ENCODE data around the gene SLC23A2. TPM values are rescaled to one million over a fixed set of nuclear protein-coding genes. Genes with fewer than 3 reads are reported as not detected.

The SLC23A2 gene
- 14.0 and 14.2 TPM in 2 replicates for polyA plus RNA-seq (2012; rRNA removed)
- polyA plus RNA-seq (2012; cell fraction: cytosol; rRNA removed): 11.1 and 13.5 TPM in 2 replicates
- 21.5 and 25.3 TPM in 2 replicates for polyA plus RNA-seq (2012; cell fraction: nucleus; rRNA removed)

DNA sequence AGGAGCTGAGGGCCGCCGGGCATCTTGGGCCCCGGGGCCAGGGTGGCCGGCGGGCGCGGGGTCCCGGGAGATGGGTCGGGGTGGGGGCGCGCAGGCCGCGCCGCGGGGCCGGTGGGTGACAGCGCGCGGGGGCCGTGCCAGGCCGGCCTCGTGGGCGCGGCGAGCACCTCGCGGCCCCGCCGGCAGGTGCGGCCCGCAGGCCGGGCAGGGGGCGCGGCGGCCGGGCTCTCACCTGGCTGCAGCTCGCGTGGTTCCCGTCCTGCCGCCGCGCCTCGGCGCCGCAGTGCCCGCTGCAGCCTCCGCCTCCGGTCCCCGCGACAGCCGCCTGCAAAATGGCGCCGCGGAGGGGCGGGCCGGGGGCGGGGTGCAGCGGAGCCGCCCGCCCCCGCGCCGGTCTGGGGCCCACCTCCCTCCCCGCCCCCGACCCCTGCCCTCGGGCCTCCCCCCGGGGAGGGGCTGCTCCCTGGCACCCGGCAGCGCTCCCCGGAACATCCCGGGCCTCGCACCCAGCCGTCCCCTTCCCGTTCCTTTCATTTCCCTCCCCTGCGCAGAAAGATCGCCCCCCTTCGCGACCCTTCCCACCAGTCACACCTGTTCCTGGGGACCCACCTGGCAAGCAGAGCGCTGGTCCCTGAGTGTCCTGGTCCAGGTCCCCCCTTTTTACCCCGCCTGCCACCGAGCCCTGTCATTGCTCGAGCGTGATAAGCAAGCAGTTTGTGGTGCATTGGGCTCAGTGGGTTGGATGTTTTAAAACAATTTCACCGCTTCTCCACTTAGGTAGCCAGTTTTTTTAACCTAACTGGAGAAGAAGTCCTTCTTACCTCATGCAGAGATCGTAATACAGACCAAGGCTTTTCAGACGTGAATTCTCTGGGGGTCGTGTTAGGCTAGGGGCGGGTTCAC lies at the start of gene SLC23A2:
SLC23A2 (minus strand) TSS at position 337 of the 903 bp plus-strand sequence. CDS start 68,948 bp downstream, outside the sequence.
- no peaks in the 10 kb centered on the region for H3K27me3 ChIP-seq (ENCODE audit: insufficient read depth)
- TF ChIP-seq YY1 (IDR thresholded peaks at IDR 0.05; ENCODE audit: low read depth) (peak; percentile 61; the same call in 1 of the 2 replicates), FOXJ3 (CRISPR knock-in tag; IDR thresholded peaks at IDR 0.05) (no peak), RCOR1 (IDR thresholded peaks at IDR 0.05; ENCODE audit: low read length) (no peak)
- TF ChIP-seq, protein P1, sequence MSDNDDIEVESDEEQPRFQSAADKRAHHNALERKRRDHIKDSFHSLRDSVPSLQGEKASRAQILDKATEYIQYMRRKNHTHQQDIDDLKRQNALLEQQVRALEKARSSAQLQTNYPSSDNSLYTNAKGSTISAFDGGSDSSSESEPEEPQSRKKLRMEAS (IDR thresholded peaks at IDR 0.05; ENCODE audit: low read depth): no peak
- TF ChIP-seq, protein P2, sequence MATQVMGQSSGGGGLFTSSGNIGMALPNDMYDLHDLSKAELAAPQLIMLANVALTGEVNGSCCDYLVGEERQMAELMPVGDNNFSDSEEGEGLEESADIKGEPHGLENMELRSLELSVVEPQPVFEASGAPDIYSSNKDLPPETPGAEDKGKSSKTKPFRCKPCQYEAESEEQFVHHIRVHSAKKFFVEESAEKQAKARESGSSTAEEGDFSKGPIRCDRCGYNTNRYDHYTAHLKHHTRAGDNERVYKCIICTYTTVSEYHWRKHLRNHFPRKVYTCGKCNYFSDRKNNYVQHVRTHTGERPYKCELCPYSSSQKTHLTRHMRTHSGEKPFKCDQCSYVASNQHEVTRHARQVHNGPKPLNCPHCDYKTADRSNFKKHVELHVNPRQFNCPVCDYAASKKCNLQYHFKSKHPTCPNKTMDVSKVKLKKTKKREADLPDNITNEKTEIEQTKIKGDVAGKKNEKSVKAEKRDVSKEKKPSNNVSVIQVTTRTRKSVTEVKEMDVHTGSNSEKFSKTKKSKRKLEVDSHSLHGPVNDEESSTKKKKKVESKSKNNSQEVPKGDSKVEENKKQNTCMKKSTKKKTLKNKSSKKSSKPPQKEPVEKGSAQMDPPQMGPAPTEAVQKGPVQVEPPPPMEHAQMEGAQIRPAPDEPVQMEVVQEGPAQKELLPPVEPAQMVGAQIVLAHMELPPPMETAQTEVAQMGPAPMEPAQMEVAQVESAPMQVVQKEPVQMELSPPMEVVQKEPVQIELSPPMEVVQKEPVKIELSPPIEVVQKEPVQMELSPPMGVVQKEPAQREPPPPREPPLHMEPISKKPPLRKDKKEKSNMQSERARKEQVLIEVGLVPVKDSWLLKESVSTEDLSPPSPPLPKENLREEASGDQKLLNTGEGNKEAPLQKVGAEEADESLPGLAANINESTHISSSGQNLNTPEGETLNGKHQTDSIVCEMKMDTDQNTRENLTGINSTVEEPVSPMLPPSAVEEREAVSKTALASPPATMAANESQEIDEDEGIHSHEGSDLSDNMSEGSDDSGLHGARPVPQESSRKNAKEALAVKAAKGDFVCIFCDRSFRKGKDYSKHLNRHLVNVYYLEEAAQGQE (IDR thresholded peaks at IDR 0.05; ENCODE audit: low read depth, low read length): no peak
- H3K9ac ChIP-seq: peak within 1 kb of the TSS; percentile 62
- no peak within 1 kb of the TSS; a peak in 1 of 4 replicates for H3K27ac ChIP-seq (ENCODE audit: low read depth in 2 of 2, low read length in 1 of 2)
- peak within 1 kb of the TSS; percentile 99 for H3K4me2 ChIP-seq
- H3K4me1 ChIP-seq (ENCODE audit: control insufficient read depth in 1 of 2, insufficient read depth in 2 of 2, low read depth in 1 of 2, low read length in 1 of 2): peaks cover 0 to 18% of the 10 kb centered on the region in 2 experiments; a peak in 2 of 4 replicates
- ChIA-PET POLR2A (no interaction called here), CTCF (no interaction called here)
- H3F3A ChIP-seq (replicated peaks; ENCODE audit: insufficient read depth): no peaks in the 10 kb centered on the region
- 6% methylated on average over 34 of the region's 88 CpGs for WGBS (ENCODE audit: low lambda C conversion rate)
- peak; percentile 94 for DNase-seq
- no peaks in the 10 kb centered on the region for H4K20me1 ChIP-seq (ENCODE audit: insufficient read depth)
- peak within 1 kb of the TSS; percentile 70 to 80 for H3K4me3 ChIP-seq (ENCODE audit: low read depth in 2 of 2, low read length in 1 of 2)
- peak within 1 kb of the TSS; percentile 100 for H2AFZ ChIP-seq (ENCODE audit: low read depth)
- no peaks in the 10 kb centered on the region for H3K36me3 ChIP-seq (replicated peaks in 1 of 2; ENCODE audit: control insufficient read depth in 1 of 2, insufficient read depth in 2 of 2, low read length in 1 of 2)
- peaks cover 38% of the 10 kb centered on the region for H3K79me2 ChIP-seq (ENCODE audit: insufficient read depth)
- H3K9me2 ChIP-seq: no peaks in the 10 kb centered on the region
- no peaks in the 10 kb centered on the region for H3K9me3 ChIP-seq

DNA sequence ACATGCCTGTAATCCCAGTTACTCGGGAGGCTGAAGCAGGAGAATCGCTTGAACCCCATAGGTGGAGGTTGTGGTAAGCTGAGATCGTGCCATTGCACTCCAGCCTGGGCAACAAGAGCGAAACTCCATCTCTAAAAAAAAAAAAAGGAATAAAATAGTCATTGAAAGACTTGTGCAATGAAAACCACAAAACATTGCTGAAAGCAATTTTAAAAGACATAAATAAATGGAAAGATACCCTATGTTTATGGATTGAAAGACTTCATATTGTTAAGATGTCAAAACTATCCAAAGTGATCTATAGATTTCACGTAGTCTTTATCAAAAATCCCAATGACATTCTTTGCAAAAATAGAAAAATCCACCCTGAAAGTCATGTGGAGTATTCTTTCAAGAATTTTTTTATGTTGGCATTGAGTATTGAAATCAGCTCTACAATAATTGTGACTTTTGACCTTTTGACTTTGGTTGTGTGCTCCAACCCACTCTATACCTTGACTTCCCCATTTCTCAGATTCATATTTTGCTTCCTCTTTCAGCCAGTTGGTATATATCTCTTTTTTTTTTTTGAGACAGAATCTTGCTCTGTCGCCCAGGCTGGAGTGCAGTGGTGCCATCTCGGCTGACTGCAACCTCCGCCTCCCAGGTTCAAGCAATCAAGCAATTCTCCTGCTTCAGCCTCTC lies 45.5 kb upstream of the SLC23A2 start:
- WGBS (ENCODE audit: low lambda C conversion rate): 79% methylated on average over 8 of the region's 8 CpGs
- ChIA-PET POLR2A (no interaction called here), CTCF (no interaction called here)

More for the DNA sequence above, 45.5 kb upstream of the SLC23A2 start:
- H3F3A ChIP-seq (replicated peaks; ENCODE audit: insufficient read depth): no peaks in the 10 kb centered on the region
- no peak for DNase-seq
- no peaks in the 10 kb centered on the region for H3K27me3 ChIP-seq (ENCODE audit: insufficient read depth)
- no peaks in the 10 kb centered on the region for H3K4me1 ChIP-seq (ENCODE audit: control insufficient read depth in 1 of 2, insufficient read depth in 2 of 2, low read depth in 1 of 2, low read length in 1 of 2)
- H3K9me3 ChIP-seq: no peaks in the 10 kb centered on the region
- H4K20me1 ChIP-seq (ENCODE audit: insufficient read depth): no peaks in the 10 kb centered on the region
- no peaks in the 10 kb centered on the region for H3K79me2 ChIP-seq (ENCODE audit: insufficient read depth)
- H3K36me3 ChIP-seq (replicated peaks in 1 of 2; ENCODE audit: control insufficient read depth in 1 of 2, insufficient read depth in 2 of 2, low read length in 1 of 2): no peaks in the 10 kb centered on the region
- no peak overlapping the region for H3K4me3 ChIP-seq (ENCODE audit: low read depth in 2 of 2, low read length in 1 of 2)
- no peaks in the 10 kb centered on the region for H3K9me2 ChIP-seq
- H3K9ac ChIP-seq: no peak overlapping the region
- H2AFZ ChIP-seq (ENCODE audit: low read depth): no peak overlapping the region
- H3K27ac ChIP-seq (ENCODE audit: low read depth in 2 of 2, low read length in 1 of 2): no peak overlapping the region
- no peak overlapping the region for H3K4me2 ChIP-seq
- TF ChIP-seq GATA2 (CRISPR knock-in tag; IDR thresholded peaks at IDR 0.05) (no peak), JUND (IDR thresholded peaks at IDR 0.05) (no peak), EZH2phosphoT487 (IDR thresholded peaks at IDR 0.05; ENCODE audit: borderline replicate concordance, low read depth) (no peak), RXRA (IDR thresholded peaks at IDR 0.05; ENCODE audit: borderline replicate concordance, low read depth) (no peak), YY1 (IDR thresholded peaks at IDR 0.05; ENCODE audit: low read depth) (no peak), RCOR1 (IDR thresholded peaks at IDR 0.05; ENCODE audit: low read length) (no peak), RAD21 (IDR thresholded peaks at IDR 0.05; ENCODE audit: low read length) (no peak)
- TF ChIP-seq, protein P3, sequence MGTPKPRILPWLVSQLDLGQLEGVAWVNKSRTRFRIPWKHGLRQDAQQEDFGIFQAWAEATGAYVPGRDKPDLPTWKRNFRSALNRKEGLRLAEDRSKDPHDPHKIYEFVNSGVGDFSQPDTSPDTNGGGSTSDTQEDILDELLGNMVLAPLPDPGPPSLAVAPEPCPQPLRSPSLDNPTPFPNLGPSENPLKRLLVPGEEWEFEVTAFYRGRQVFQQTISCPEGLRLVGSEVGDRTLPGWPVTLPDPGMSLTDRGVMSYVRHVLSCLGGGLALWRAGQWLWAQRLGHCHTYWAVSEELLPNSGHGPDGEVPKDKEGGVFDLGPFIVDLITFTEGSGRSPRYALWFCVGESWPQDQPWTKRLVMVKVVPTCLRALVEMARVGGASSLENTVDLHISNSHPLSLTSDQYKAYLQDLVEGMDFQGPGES (IDR thresholded peaks at IDR 0.05; ENCODE audit: low read depth, low read length): no peak
- TF ChIP-seq, protein P4, sequence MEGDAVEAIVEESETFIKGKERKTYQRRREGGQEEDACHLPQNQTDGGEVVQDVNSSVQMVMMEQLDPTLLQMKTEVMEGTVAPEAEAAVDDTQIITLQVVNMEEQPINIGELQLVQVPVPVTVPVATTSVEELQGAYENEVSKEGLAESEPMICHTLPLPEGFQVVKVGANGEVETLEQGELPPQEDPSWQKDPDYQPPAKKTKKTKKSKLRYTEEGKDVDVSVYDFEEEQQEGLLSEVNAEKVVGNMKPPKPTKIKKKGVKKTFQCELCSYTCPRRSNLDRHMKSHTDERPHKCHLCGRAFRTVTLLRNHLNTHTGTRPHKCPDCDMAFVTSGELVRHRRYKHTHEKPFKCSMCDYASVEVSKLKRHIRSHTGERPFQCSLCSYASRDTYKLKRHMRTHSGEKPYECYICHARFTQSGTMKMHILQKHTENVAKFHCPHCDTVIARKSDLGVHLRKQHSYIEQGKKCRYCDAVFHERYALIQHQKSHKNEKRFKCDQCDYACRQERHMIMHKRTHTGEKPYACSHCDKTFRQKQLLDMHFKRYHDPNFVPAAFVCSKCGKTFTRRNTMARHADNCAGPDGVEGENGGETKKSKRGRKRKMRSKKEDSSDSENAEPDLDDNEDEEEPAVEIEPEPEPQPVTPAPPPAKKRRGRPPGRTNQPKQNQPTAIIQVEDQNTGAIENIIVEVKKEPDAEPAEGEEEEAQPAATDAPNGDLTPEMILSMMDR (IDR thresholded peaks at IDR 0.05): no peak
- TF ChIP-seq, protein P5, sequence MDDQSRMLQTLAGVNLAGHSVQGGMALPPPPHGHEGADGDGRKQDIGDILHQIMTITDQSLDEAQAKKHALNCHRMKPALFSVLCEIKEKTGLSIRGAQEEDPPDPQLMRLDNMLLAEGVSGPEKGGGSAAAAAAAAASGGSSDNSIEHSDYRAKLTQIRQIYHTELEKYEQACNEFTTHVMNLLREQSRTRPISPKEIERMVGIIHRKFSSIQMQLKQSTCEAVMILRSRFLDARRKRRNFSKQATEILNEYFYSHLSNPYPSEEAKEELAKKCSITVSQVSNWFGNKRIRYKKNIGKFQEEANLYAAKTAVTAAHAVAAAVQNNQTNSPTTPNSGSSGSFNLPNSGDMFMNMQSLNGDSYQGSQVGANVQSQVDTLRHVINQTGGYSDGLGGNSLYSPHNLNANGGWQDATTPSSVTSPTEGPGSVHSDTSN (IDR thresholded peaks at IDR 0.05): no peak
- TF ChIP-seq, protein P6, sequence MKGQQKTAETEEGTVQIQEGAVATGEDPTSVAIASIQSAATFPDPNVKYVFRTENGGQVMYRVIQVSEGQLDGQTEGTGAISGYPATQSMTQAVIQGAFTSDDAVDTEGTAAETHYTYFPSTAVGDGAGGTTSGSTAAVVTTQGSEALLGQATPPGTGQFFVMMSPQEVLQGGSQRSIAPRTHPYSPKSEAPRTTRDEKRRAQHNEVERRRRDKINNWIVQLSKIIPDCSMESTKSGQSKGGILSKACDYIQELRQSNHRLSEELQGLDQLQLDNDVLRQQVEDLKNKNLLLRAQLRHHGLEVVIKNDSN (IDR thresholded peaks at IDR 0.05; ENCODE audit: borderline replicate concordance, low read depth): no peak
